GM12891 (cell line): ENCODE data around the gene LMO7.

ENCODE experiments used
- POLR2A ChIP-seq: IDR thresholded peaks from 2 replicates; pipeline ENCODE4 v1.6.1; 2011; ENCODE audit warnings: low read depth, low read length, control low read depth
- POLR2AphosphoS5 ChIP-seq: IDR thresholded peaks from 2 replicates; pipeline ENCODE4 v1.6.1; 2011; ENCODE audit warnings: low read depth, low read length, control low read depth
- TAF1 ChIP-seq: IDR thresholded peaks from 2 replicates; pipeline ENCODE4 v1.6.1; 2011; ENCODE audit warnings: low read depth, low read length, control low read depth

GRCh38 chr13:75902166-75903104 is 266.3 kb downstream of the LMO7 start:
- TF ChIP-seq POLR2A (no peak), TAF1 (no peak), POLR2AphosphoS5 (no peak)
